Neural cell (in vitro differentiated cells): Measurements from ENCODE around the gene TP53I13.

ENCODE experiments used
- EZH2 ChIP-seq: fragments of 200-600, 300-800 bp; shearing (Covaris generic), sonication (generic); IDR thresholded peaks from 2 replicates; pipeline ENCODE4 v1.6.1; 2014; ENCODE audit warnings: antibody characterized with exemption, low read length, borderline replicate concordance, mild to moderate bottlenecking; ENCODE audit not compliant: insufficient read depth, poor library complexity, severe bottlenecking
- POLR2AphosphoS5 ChIP-seq: IDR thresholded peaks from 2 replicates; pipeline ENCODE4 v1.6.1; 2012
- RAD21 ChIP-seq: fragments of 450-650 bp; conservative IDR thresholded peaks from 2 replicates; pipeline ENCODE4 v1.6.1; 2014; ENCODE audit warnings: antibody characterized with exemption, mild to moderate bottlenecking, moderate library complexity
- REST ChIP-seq: IDR thresholded peaks from 2 replicates; pipeline ENCODE4 v1.6.1; 2012; ENCODE audit warnings: borderline replicate concordance
- SMC3 ChIP-seq: fragments of 450-650 bp; conservative IDR thresholded peaks from 2 replicates; pipeline ENCODE4 v1.6.1; 2014; ENCODE audit warnings: antibody characterized with exemption, mild to moderate bottlenecking, moderate library complexity; ENCODE audit not compliant: poor library complexity
- TF ChIP-seq, protein P1 (sequence below): fragments of 450-650 bp; IDR thresholded peaks from 2 replicates; pipeline ENCODE4 v1.5.1; 2014; ENCODE audit warnings: antibody characterized with exemption, mild to moderate bottlenecking, moderate library complexity; ENCODE audit not compliant: poor library complexity, severe bottlenecking

DNA sequence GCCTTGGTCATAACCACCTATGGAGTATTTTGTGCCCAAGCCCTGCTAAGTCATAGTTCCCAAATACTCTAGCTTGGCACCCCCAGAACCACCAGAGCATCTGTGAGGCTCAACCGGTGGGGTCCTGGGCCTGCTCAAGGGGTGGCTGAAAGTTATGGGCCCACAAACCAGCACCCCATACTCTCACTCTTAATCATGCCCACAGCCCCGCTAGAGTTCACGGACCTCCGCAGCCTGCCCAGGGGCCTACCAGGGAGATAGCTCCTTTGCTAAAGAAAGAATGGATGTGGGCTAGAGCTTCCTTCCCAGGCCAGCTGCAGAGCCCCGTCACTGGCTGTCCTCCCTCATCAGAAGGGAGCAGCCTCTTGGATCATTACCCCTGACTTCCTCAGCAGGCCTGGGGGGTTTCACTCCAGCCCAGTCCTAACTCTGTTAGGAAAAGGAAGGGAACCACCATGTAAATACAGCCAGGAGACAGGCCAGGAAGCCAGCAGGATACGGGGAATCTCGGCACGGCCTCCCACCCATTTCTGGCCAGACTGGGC, 19.6 kb downstream of the TP53I13 start:
- TF ChIP-seq SMC3 (no peak), POLR2AphosphoS5 (no peak), RAD21 (no peak), REST (no peak), EZH2 (no peak)
- TF ChIP-seq, protein P1, sequence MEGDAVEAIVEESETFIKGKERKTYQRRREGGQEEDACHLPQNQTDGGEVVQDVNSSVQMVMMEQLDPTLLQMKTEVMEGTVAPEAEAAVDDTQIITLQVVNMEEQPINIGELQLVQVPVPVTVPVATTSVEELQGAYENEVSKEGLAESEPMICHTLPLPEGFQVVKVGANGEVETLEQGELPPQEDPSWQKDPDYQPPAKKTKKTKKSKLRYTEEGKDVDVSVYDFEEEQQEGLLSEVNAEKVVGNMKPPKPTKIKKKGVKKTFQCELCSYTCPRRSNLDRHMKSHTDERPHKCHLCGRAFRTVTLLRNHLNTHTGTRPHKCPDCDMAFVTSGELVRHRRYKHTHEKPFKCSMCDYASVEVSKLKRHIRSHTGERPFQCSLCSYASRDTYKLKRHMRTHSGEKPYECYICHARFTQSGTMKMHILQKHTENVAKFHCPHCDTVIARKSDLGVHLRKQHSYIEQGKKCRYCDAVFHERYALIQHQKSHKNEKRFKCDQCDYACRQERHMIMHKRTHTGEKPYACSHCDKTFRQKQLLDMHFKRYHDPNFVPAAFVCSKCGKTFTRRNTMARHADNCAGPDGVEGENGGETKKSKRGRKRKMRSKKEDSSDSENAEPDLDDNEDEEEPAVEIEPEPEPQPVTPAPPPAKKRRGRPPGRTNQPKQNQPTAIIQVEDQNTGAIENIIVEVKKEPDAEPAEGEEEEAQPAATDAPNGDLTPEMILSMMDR: no peak
